Measurements from ENCODE around the gene CARMIL1.

- TF ChIP-seq CTCF (IDR thresholded peaks at IDR 0.05; ENCODE audit: low read depth, low read length), result no peak
- no peak for TF ChIP-seq EZH2phosphoT487 (IDR thresholded peaks at IDR 0.05; ENCODE audit: low read depth)
Observed at GRCh38 chr6:25384967-25385366, 105.8 kb downstream of the CARMIL1 start.
